Measurements from ENCODE around the gene NCLN.
"Not testable (repeated sequence)": the region's sequence is repeated elsewhere in the genome, so short reads cannot be mapped to it uniquely, and the experiment has no call there.

NCLN gene, protein sequence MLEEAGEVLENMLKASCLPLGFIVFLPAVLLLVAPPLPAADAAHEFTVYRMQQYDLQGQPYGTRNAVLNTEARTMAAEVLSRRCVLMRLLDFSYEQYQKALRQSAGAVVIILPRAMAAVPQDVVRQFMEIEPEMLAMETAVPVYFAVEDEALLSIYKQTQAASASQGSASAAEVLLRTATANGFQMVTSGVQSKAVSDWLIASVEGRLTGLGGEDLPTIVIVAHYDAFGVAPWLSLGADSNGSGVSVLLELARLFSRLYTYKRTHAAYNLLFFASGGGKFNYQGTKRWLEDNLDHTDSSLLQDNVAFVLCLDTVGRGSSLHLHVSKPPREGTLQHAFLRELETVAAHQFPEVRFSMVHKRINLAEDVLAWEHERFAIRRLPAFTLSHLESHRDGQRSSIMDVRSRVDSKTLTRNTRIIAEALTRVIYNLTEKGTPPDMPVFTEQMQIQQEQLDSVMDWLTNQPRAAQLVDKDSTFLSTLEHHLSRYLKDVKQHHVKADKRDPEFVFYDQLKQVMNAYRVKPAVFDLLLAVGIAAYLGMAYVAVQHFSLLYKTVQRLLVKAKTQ

DNA sequence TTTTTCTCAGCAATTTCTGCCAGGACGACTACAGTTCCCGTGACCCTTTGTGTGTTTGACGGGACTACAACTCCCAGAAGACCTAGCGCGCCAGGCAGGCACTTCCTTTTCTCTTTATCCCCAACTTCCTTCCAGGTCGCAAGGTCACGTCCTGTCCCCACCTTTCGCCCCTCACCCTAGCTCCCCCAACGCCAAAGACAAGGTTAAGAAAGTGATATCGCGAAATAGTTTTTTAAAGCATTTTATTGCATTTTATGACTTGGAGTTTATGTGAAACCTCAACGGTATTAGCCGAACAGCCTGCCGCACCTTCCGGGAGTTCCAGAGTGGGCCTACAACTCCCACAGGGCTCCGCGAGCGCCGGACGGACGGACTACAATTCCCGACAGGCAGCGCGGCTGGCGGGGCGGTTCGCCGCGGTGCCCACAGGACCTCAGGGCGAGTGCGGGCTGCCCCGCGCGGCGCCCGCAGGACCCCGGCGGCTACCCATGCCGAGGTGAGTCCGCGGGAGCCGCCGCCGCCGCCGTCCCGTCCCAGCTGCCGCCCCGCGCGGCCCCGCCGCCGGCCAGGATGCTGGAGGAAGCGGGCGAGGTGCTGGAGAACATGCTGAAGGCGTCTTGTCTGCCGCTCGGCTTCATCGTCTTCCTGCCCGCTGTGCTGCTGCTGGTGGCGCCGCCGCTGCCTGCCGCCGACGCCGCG, at the start of gene NCLN:
Gene NCLN (plus strand): TSS at position 470 of the 699 bp plus-strand sequence. CDS start 101 bp downstream, at position 571.
- DNase-seq (ENCODE audit: low spot score): peak; percentile 90

DNA sequence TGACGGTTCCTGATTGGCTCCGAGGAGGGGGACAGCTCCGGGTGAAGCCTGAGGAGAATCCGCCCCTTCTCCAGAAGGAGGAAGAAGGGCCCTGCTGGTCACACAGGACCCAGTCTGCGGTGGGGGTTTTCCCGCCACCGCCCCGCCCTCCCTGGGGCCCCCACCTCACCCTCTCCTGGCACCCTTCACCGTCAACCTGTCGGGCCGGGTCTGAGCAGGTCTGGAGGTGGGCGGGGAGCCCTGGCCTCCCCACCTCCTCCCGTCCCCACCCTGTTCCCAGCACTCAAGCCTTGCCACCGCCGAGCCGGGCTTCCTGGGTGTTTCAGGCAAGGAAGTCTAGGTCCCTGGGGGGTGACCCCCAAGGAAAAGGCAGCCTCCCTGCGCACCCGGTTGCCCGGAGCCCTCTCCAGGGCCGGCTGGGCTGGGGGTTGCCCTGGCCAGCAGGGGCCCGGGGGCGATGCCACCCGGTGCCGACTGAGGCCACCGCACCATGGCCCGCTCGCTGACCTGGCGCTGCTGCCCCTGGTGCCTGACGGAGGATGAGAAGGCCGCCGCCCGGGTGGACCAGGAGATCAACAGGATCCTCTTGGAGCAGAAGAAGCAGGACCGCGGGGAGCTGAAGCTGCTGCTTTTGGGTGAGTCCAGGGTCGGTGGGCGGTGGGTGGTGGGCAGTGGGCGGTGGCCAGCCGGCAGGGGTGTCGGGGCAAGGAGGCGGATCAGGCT, 49.6 kb upstream of the NCLN start, which contains the start of gene GNA15:
Gene GNA15 (plus strand): TSS at position 73 of the 723 bp plus-strand sequence. CDS start 418 bp downstream, at position 491.
- no peak for DNase-seq (ENCODE audit: low spot score)

GRCh38 chr19:3136684-3137055, 49.1 kb upstream of the NCLN start:
- no peak for DNase-seq (ENCODE audit: low spot score)

DNA sequence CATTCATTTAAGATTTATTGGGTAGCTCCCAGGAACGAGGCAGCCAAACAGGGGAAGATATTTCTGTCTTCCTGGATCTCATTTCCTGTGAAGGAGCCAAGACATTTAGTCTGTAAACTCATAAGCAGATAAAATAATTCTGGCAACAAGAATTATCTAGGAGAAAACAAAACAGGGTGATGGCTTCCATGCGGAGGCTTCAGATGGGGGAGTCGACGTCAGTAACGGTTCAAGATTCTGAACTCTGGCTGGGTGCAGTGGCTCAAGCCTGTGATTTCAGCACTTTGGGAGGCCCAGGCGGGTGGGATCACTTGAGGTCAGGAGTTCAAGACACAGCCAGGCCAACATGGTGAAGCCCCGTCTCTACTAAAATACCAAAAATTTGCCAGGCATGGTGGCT, 48.6 kb upstream of the NCLN start:
- DNase-seq (ENCODE audit: low spot score): no peak

DNA sequence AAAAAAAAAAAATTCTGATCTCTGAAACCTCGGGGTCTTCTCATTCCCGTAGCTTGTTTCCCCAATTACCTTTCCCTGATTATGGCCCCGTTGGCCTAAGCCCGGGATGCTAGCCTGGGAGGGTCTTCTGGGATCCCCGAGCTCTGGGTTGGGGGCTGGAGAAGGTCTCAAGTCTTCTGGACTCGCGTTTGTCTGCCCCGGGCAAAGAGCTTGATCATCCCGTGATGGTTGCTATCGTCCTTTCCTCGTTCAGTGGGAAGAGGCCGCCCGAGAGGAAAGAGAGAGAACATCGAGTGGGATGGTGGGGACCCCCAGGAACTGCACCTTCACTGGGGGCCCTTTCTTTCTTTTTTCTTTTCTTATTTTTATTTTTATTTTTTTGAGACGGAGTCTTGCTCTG, 47.5 kb upstream of the NCLN start:
- no peak for DNase-seq (ENCODE audit: low spot score)

GRCh38 chr19:3140667-3141038, 45.1 kb upstream of the NCLN start:
- no peak for DNase-seq (ENCODE audit: low spot score)

- DNase-seq (ENCODE audit: low spot score): no peak
These were observed 43.4 kb upstream of the NCLN start for GRCh38 chr19:3142292-3142670.

DNA sequence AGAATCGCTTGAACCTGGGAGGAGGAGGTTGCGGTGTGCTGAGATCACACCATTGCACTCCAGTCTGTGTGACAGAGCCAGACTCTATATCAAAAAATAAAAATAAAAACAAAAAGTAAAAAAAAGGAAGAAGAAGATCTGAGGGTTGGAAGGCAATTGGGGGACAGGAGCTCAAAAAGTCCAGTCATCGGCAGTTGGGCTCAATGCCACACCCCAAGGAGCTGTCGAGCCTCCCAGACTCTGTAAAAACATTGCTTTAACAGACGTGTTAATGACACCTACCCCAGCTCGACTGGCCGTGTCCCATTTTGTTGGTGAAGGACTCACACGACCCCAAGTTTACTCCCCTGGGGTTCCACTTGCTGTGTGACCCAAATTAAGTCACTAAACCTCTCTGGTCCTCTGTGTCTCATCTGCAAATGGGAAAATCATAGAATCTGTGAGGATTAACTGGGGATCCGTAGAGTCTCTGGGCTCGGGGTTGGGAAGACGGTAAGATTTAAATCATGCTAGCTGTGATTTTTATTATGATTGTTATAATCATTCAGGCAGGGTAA, 42.9 kb upstream of the NCLN start:
- DNase-seq (ENCODE audit: low spot score): no peak

- no peak for DNase-seq (ENCODE audit: low spot score)
These were observed 39.6 kb upstream of the NCLN start for GRCh38 chr19:3145909-3146676.

DNA sequence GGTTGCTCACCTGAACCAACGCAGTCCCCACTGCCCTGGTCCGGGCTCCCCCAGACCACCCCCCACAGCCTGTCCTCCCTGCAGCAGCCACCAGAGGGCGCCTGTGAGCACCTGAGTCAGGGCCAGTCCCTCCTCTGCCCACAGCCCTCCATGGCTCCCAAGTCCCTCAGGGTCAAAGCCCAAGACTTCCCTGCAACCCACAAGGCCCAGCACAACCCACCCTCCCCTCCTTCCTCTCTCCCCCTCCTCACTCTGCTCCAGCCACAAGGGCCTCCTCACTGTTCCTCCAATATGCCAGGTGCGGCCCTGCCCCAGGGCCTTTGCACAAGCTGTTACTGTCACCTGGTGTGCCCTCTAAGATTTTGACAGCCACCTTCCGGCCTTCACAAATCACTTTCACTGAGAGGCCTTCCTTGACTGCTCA, 39.0 kb upstream of the NCLN start:
- DNase-seq (ENCODE audit: low spot score): no peak

DNA sequence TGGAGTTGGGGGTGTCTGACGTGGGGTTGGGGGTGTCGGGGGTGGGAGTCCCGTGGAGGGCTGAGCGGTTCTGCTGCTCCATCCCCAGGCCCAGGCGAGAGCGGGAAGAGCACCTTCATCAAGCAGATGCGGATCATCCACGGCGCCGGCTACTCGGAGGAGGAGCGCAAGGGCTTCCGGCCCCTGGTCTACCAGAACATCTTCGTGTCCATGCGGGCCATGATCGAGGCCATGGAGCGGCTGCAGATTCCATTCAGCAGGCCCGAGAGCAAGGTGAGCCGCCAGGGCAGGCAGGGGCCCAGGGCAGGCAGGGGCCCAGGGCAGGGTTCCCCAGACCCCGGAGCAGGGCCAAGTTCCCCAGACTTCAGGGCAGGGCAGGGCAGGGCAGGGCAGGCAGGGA, 37.2 kb upstream of the NCLN start:
- no peak for DNase-seq (ENCODE audit: low spot score)

- no peak for DNase-seq (ENCODE audit: low spot score)
These were observed 36.6 kb upstream of the NCLN start for GRCh38 chr19:3149089-3149488.

DNA sequence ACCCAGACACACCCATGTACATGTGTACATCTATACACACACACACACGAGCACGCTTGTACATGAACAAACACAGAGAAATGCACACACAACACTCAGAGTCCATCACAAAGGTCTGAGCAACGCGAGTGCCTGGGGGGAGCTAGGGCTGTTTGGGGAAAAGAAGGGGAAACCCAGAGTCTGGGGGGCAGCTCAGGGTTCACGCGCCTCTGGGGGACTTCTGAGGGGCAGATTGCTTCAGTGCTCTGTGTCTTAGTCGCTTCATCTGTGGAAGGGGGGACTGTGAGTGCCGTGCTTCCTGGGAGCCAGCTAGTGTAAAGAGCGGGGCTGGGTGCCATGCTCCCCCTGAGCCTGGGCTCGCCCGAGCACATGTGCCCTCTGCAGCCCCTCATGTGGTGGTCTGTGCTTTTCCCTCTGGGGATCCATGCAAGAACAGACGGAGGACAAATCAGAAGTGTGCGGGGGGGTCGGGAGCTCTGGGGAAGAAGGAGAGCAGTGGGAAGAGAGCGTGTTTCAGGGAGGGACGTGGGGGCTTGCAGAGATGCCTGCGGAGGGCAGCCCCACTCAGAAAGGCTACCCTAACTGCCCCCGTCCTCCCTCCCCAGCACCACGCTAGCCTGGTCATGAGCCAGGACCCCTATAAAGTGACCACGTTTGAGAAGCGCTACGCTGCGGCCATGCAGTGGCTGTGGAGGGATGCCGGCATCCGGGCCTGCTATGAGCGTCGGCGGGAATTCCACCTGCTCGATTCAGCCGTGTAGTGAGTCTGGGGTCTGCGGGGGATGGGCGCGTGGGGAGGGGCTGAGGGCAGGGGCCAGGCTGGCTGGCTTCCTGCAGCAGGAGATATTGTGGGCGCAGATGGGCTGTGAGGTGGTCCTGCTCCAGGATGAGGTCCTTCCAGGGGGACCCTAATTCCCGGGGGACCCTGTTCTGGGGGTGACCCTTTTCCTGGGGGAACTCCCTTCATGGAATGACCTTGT, 35.9 kb upstream of the NCLN start:
- no peak for DNase-seq (ENCODE audit: low spot score)

DNA sequence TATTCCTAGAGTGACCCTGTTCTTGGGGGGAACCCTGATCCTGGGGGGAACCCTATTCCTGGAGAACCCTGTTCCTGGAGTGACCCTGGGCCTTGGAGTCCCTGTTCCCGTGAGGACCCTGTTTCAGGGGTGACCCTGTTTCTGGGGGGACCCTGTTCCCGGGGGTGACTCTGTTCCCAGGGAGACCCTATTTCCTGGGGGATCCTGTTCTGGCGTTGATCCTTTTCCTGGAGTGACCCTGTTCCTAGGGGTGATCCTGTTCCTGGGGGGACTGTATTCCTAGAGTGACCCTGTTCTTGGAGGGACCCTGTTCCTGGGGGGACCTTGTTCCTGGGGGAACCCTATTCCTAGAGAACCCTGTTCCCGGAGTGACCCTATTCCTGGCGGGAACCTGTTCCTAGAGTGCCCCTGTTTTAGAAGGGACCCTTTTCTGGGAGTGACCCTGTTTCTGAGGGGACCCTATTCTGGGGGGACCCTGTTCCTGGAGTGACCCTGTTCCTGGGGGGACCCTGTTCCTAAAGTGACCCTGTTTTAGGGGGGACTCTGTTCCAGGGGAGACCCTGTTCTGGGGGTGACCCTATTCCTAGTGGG, 34.9 kb upstream of the NCLN start:
- DNase-seq (ENCODE audit: low spot score): no peak

DNA sequence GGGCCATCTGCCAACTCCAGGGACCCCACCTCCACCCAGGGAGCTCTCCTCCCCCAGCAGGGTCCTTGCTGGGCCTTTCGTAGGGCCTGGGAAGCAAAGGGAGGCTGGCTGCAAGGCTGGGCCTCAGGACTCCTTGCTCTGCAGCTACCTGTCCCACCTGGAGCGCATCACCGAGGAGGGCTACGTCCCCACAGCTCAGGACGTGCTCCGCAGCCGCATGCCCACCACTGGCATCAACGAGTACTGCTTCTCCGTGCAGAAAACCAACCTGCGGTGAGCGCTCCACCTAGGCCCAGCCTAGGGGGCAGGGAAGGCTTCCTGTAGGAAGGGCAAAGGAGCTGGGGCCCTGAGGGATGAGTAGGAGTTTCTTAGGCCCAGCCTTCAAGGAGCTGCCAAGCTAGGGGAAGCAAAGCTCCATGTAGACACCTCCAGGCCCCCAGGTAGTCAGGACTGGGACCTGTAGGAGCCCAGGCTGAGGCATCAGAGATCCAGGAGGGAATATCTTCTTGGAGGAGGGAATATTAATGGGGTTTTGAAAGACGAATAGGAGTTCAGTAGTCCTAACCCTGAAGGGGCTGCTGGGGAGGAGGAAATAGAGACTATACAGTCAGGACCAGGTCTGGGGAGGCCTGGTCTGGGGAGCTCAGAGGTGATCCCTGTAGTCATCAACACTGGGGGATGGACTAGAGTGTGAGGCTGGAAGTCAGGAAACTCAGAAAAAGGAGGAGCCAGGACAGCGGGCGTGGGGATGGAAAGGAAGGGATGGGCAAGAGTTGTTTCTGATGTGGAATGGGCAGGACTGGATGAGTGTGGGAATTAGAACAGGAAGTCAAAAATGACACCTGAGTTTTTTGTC, 33.9 kb upstream of the NCLN start:
- DNase-seq (ENCODE audit: low spot score): no peak

GRCh38 chr19:3152419-3152780, 33.3 kb upstream of the NCLN start:
- DNase-seq (ENCODE audit: low spot score): no peak

DNA sequence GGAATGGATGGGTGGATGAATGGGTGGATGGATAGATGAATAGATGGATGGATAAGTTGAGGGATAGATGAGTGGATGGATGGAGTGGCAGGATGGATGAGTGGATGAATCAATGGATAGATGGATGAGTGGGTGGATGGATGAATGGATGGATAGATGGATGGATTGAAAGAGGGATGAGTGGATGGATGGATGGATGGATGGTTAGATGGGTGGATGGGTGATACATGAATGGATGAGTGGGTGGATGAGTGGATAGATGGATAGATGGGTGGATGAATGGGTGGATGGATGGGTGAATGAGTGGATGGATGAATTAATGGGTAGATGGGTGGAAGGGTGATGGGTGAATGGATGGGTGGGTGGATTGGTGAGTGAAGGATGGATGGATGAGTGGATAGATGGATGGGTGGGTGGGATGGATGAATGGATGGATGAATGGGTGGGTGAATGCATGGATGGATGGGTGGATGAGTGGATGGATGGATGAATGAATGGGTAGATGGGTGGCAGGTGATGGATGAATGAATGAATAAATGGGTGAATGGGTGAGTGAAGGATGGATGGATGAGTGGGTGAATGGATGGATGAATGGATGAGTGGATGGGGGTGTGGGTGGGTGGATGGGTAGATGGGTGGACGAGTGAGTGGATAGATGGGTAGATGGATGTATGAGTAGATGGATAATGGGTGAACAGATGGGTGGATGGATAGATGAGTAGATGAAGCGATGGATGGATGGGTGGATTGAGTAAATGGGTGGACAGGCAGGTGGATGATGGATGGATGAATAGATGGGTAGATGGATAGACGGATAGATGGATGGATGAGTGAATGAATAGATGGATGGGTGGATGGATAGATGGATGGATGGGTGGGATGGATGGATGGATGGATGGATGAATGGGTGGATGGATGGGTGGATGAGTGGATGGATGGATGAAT, 32.2 kb upstream of the NCLN start:
- no peak for DNase-seq (ENCODE audit: low spot score)

DNA sequence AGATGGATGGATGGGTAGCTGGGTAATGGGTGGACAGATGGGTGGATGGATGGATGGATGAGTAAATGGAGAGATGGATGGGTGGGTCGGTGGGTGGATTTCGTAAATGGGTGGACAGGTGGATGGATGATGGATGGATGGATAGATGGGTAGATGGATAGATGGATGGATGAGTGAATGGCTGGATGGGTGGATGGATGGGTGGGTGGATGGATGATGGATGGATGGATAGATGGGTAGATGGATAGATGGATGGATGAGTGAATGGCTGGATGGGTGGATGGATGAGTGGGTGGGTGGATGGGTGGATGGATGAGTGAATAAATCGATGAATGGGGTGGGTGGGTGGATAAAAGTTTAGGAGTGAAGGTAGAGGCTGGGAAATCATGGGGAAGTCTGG, 31.3 kb upstream of the NCLN start:
- DNase-seq (ENCODE audit: low spot score): not testable (repeated sequence)

All from HuH-7.5 (cell line).